Upper lobe of right lung (tissue), 1 donor: ENCODE data around the gene NIPA2. TPM values are rescaled to one million over a fixed set of nuclear protein-coding genes. Genes with fewer than 3 reads are reported as not detected.

Source experiments
- ATAC-seq: fragments of 200-7000 bp; cut with Tn5 transposase; one replicate; pipeline ENCODE4 v1.9.1; 2020; ENCODE audit warnings: mild to moderate bottlenecking, moderate library complexity
- DNase-seq: peaks from one replicate; pipeline ENCODE4 v3.0.0-alpha.2; 2020
- H3K27ac ChIP-seq: fragments of 200-600 bp; one replicate; pipeline ENCODE4 v1.8.0; 2022
- H3K27me3 ChIP-seq: fragments of 200-600 bp; one replicate; pipeline ENCODE4 v1.8.0; 2022; ENCODE audit warnings: mild to moderate bottlenecking
- H3K36me3 ChIP-seq: fragments of 200-600 bp; one replicate; pipeline ENCODE4 v1.8.0; 2022
- H3K4me1 ChIP-seq: fragments of 200-600 bp; one replicate; pipeline ENCODE4 v1.8.0; 2022
- H3K4me3 ChIP-seq: fragments of 200-600 bp; one replicate; pipeline ENCODE4 v1.8.0; 2022; ENCODE audit warnings: mild to moderate bottlenecking
- H3K9me3 ChIP-seq: fragments of 200-600 bp; one replicate; pipeline ENCODE4 v1.8.0; 2022
- CTCF ChIP-seq: fragments of 200-600 bp; IDR thresholded peaks from one replicate; pipeline ENCODE4 v1.8.0; 2022; ENCODE audit warnings: antibody characterized with exemption
- intact Hi-C: fragments of 100-400 bp; cut with DNase I; formaldehyde crosslinking; loops from one replicate; pipeline ENCODE4 v1.11.0; 2022
- total RNA-seq: library from RNA; stranded (reverse); fragmentation: NEBNext Ultra II Directional; extraction: Animal tissue kit (Norgen Biotek cat#: 25700); gene quantifications from one replicate; pipeline ENCODE4 v1.2.1, GENCODE V29; 2021
- donor health status: DM: no; HTN: yes; CAD: no; lungs with severe emphysema.

The NIPA2 gene
- total RNA-seq, 1 donor from 2014 or later, result 46.2 TPM

- no peaks in the 10 kb centered on the region for H3K27me3 ChIP-seq
- no peaks in the 10 kb centered on the region for H3K9me3 ChIP-seq
- DNase-seq, result no peak
- H3K27ac ChIP-seq, result no peak overlapping the region
- ATAC-seq, result no peak
- H3K36me3 ChIP-seq, result peaks cover 65% of the 10 kb centered on the region
- intact Hi-C loops, result no loop called here
- no peaks in the 10 kb centered on the region for H3K4me1 ChIP-seq
- H3K4me3 ChIP-seq, result no peak overlapping the region
- TF ChIP-seq CTCF, result no peak
These were observed 55.4 kb downstream of the NIPA2 start for GRCh38 chr15:22893881-22894280.

- TF ChIP-seq CTCF, result no peak
- peaks cover 77% of the 10 kb centered on the region for H3K36me3 ChIP-seq
- DNase-seq, result no peak
- H3K4me3 ChIP-seq, result no peak overlapping the region
- no peak for ATAC-seq
- intact Hi-C loops, result no loop called here
- no peaks in the 10 kb centered on the region for H3K4me1 ChIP-seq
- no peaks in the 10 kb centered on the region for H3K9me3 ChIP-seq
- H3K27ac ChIP-seq, result no peak overlapping the region
- H3K27me3 ChIP-seq, result no peaks in the 10 kb centered on the region
These were observed 57.2 kb downstream of the NIPA2 start for GRCh38 chr15:22895465-22896190.

GRCh38 chr15:22902046-22902445 lies 63.6 kb downstream of the NIPA2 start:
- ATAC-seq (no peak), DNase-seq (no peak)
- peaks cover 87% of the 10 kb centered on the region for H3K36me3 ChIP-seq
- H3K27ac ChIP-seq, result no peak overlapping the region
- no peaks in the 10 kb centered on the region for H3K27me3 ChIP-seq
- no peaks in the 10 kb centered on the region for H3K4me1 ChIP-seq
- intact Hi-C loops, result no loop called here
- no peak for TF ChIP-seq CTCF
- no peak overlapping the region for H3K4me3 ChIP-seq
- H3K9me3 ChIP-seq, result no peaks in the 10 kb centered on the region

- DNase-seq (no peak), ATAC-seq (no peak)
- Histone ChIP-seq H3K27ac (no peak overlapping the region), H3K9me3 (no peaks in the 10 kb centered on the region), H3K27me3 (no peaks in the 10 kb centered on the region), H3K36me3 (peaks cover 87% of the 10 kb centered on the region), H3K4me1 (no peaks in the 10 kb centered on the region), H3K4me3 (no peak overlapping the region)
- intact Hi-C loops, result no loop called here
- TF ChIP-seq CTCF, result no peak
These were observed 64.1 kb downstream of the NIPA2 start for GRCh38 chr15:22902578-22902977.

GRCh38 chr15:22902981-22903380 lies 64.5 kb downstream of the NIPA2 start:
- TF ChIP-seq CTCF, result no peak
- Histone ChIP-seq H3K4me1 (no peaks in the 10 kb centered on the region), H3K27me3 (no peaks in the 10 kb centered on the region), H3K4me3 (no peak overlapping the region), H3K9me3 (no peaks in the 10 kb centered on the region), H3K27ac (no peak overlapping the region), H3K36me3 (peaks cover 87% of the 10 kb centered on the region)
- intact Hi-C loops, result no loop called here
- DNase-seq (no peak), ATAC-seq (peak; percentile 9)

- ATAC-seq, result no peak
- DNase-seq, result no peak
These were observed 65.0 kb downstream of the NIPA2 start for GRCh38 chr15:22903427-22903826.

More at GRCh38 chr15:22903427-22903826, 65.0 kb downstream of the NIPA2 start:
- H3K27me3 ChIP-seq, result no peaks in the 10 kb centered on the region
- TF ChIP-seq CTCF, result no peak
- intact Hi-C loops, result no loop called here
- H3K9me3 ChIP-seq, result no peaks in the 10 kb centered on the region
- H3K4me3 ChIP-seq, result no peak overlapping the region
- no peak overlapping the region for H3K27ac ChIP-seq
- no peaks in the 10 kb centered on the region for H3K4me1 ChIP-seq
- peaks cover 87% of the 10 kb centered on the region for H3K36me3 ChIP-seq
